GM21619 (cell line): Measurements from ENCODE around the gene DOCK9.

Experiments used
- ATAC-seq: cut with Tn5 transposase; IDR thresholded peaks from one replicate; pipeline ENCODE4 v1.9.1; 2021; ENCODE audit not compliant: unreplicated experiment

Gene DOCK9

GRCh38 chr13:98954313-98954712, 23.6 kb downstream of the DOCK9 start:
- ATAC-seq: no peak

GRCh38 chr13:98951266-98951665, 26.6 kb downstream of the DOCK9 start:
- no peak for ATAC-seq

GRCh38 chr13:98950705-98951104, 27.2 kb downstream of the DOCK9 start:
- ATAC-seq: no peak

GRCh38 chr13:98947925-98948324, 29.9 kb downstream of the DOCK9 start:
- no peak for ATAC-seq

- ATAC-seq: no peak
Measured at GRCh38 chr13:98945863-98946605, 31.8 kb downstream of the DOCK9 start.

GRCh38 chr13:98944336-98944735, 33.5 kb downstream of the DOCK9 start:
- no peak for ATAC-seq

GRCh38 chr13:98942997-98943396, 34.9 kb downstream of the DOCK9 start:
- ATAC-seq: no peak

GRCh38 chr13:98942485-98942884, 35.4 kb downstream of the DOCK9 start:
- ATAC-seq: no peak

- no peak for ATAC-seq
Measured at GRCh38 chr13:98941536-98941935, 36.3 kb downstream of the DOCK9 start.

GRCh38 chr13:98941126-98941525, 36.7 kb downstream of the DOCK9 start:
- no peak for ATAC-seq

GRCh38 chr13:98940325-98941001, 37.4 kb downstream of the DOCK9 start:
- no peak for ATAC-seq

GRCh38 chr13:98939660-98940191, 38.1 kb downstream of the DOCK9 start:
- ATAC-seq: no peak

GRCh38 chr13:98938801-98939200, 39.1 kb downstream of the DOCK9 start:
- ATAC-seq: no peak

- no peak for ATAC-seq
Measured at GRCh38 chr13:98937911-98938381, 39.9 kb downstream of the DOCK9 start.

- no peak for ATAC-seq
Measured at GRCh38 chr13:98934243-98934642, 43.6 kb downstream of the DOCK9 start.

- ATAC-seq: no peak
Measured at GRCh38 chr13:98930151-98930591, 47.7 kb downstream of the DOCK9 start.

- no peak for ATAC-seq
Measured at GRCh38 chr13:98927951-98928927, 49.6 kb downstream of the DOCK9 start.

- no peak for ATAC-seq
Measured at GRCh38 chr13:98925949-98926348, 51.9 kb downstream of the DOCK9 start.

GRCh38 chr13:98923641-98924397, 54.0 kb downstream of the DOCK9 start:
- no peak for ATAC-seq

- no peak for ATAC-seq
Measured at GRCh38 chr13:98922306-98922705, 55.6 kb downstream of the DOCK9 start.
